ENCODE data around the gene TRIP12.

DNA sequence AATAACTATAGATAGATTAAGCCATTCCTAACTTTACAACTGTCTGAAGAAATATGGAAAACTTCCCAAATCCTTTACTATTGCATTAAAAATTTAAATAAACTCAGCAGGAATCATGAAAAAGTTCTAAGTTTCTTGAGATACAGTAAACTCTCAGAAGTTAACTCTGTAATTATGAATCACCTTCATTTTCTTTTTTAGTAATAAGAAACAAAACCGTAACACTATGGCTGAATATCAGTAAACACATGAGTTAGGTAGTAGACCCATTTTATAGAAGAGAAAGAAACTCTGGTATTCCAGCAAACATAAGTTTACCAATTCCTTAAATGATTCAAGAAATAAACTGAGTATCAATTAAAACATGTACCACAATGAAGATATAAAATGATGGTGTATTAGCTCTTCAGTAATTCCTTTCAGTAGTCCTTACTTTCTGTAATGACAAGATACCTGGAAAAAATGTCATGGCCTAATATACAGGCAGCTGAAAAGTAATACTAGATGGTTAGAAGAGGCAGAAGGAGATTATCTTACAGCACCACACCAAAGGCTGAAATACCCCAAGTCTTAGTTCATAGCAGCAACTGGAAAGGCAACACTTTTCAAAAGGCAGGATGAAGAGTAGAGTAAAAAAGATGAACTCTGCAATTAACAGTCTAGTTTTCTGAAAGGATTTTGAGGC, 11.5 kb downstream of the TRIP12 start:
- TF ChIP-seq, protein P1, sequence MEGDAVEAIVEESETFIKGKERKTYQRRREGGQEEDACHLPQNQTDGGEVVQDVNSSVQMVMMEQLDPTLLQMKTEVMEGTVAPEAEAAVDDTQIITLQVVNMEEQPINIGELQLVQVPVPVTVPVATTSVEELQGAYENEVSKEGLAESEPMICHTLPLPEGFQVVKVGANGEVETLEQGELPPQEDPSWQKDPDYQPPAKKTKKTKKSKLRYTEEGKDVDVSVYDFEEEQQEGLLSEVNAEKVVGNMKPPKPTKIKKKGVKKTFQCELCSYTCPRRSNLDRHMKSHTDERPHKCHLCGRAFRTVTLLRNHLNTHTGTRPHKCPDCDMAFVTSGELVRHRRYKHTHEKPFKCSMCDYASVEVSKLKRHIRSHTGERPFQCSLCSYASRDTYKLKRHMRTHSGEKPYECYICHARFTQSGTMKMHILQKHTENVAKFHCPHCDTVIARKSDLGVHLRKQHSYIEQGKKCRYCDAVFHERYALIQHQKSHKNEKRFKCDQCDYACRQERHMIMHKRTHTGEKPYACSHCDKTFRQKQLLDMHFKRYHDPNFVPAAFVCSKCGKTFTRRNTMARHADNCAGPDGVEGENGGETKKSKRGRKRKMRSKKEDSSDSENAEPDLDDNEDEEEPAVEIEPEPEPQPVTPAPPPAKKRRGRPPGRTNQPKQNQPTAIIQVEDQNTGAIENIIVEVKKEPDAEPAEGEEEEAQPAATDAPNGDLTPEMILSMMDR (IDR thresholded peaks at IDR 0.05): no peak
- no peak for TF ChIP-seq JUNB (IDR thresholded peaks at IDR 0.05)
- TF ChIP-seq POLR2A (IDR thresholded peaks at IDR 0.05; ENCODE audit: low read length): no peak
- no peak for TF ChIP-seq CEBPB (IDR thresholded peaks at IDR 0.05)
- no peak for TF ChIP-seq EP300 (IDR thresholded peaks at IDR 0.05)
- no peak for TF ChIP-seq RFX5 (IDR thresholded peaks at IDR 0.05)
- TF ChIP-seq NR3C1 (IDR thresholded peaks at IDR 0.05): no peak
- no peak for TF ChIP-seq CBX8 (IDR thresholded peaks at IDR 0.05)
- no peak for TF ChIP-seq MYC (IDR thresholded peaks at IDR 0.05; ENCODE audit: borderline replicate concordance, low read length)
- no peak for TF ChIP-seq MAZ (IDR thresholded peaks at IDR 0.05; ENCODE audit: borderline replicate concordance, low read depth, low read length)
